Hypothalamus (tissue), 51 donors: ENCODE data around the gene NFATC3.

Experiments
- DNase-seq, 51 donors: peaks; one replicate each; lab custom pipeline; 2025; lab: John Stamatoyannopoulos, UW

Gene NFATC3

DNA sequence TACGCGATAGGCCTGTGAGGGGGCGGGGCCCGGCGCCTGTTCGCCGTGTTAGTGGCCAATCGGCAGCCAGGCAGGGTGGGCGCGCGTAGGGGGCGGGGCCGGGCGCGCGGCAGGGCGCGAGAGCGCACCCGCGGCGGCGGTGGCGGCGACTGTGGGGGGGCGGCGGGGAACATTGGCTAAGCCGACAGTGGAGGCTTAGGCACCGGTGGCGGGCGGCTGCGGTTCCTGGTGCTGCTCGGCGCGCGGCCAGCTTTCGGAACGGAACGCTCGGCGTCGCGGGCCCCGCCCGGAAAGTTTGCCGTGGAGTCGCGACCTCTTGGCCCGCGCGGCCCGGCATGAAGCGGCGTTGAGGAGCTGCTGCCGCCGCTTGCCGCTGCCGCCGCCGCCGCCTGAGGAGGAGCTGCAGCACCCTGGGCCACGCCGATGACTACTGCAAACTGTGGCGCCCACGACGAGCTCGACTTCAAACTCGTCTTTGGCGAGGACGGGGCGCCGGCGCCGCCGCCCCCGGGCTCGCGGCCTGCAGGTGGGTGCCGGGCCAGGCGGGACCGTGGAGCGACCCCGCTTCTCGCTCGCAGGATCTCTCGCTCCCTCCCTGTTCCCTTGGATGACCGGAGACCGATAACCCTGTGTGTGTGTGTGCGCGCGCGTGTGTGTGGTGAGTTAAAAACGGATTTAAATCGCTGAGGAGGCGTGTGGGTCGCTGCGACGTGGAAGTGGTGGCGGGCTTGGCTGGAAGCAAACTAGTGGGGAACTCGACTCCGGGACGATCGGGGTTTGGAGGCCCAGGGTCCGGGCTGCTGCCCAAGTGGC lies at the start of gene NFATC3:
NFATC3 (plus strand) TSS at position 112 of the 813 bp plus-strand sequence; CDS start at position 424, 312 bp downstream.
- DNase-seq = peak in 46 of 51 donors; percentile 36 to 98 (median 94)

GRCh38 chr16:68037841-68038597 lies 47.2 kb upstream of the NFATC3 start:
- no peak for DNase-seq

- peak in 48 of 51 donors; percentile 8 to 84 (median 58) for DNase-seq
Measured at GRCh38 chr16:68040506-68041288, 44.5 kb upstream of the NFATC3 start.

GRCh38 chr16:68041783-68042182 lies 43.4 kb upstream of the NFATC3 start:
- no peak for DNase-seq

DNA sequence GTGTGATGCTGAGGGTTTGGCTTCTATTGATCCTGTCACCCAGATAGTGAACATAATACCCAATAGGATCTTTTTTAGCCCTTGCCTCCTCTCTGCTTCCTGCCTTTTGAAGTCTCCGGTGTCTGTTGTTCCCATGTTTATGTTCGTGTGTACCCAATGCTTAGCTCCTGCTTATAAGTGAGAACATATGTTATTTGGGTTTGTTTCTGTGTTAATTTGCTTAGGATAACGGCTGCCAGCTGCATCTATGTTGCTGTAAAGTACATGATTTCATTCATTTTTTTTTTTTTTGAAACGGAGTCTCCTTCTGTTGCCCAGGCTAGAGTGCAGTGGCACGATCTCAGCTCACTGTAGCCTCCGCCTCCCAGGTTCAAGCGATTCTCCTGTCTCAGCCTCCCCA lies 39.1 kb upstream of the NFATC3 start:
- DNase-seq = no peak

- DNase-seq = no peak
Measured at GRCh38 chr16:68047987-68048386, 37.2 kb upstream of the NFATC3 start.

GRCh38 chr16:68049449-68049848 lies 35.7 kb upstream of the NFATC3 start:
- no peak for DNase-seq

DNA sequence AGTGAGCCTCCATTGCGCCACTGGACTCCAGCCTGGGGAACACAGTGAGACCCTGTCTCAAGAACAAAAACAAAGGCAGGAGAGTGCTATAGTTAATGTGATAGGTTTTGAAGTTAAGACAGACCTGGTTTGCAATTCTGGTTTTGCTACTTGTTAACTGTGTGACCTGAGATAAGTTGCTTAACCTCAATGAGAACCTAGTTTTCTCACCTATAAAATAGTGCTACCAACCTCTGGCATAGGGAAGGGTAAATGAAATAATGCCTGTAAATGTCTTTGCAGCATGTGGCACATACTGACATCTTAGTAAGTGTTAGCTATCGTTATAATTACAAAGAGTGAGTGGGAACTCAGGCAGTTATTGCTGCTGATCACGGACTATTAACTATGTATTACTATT lies 29.8 kb upstream of the NFATC3 start:
- DNase-seq = no peak

- no peak for DNase-seq
Measured at GRCh38 chr16:68059804-68060203, 25.4 kb upstream of the NFATC3 start.

DNA sequence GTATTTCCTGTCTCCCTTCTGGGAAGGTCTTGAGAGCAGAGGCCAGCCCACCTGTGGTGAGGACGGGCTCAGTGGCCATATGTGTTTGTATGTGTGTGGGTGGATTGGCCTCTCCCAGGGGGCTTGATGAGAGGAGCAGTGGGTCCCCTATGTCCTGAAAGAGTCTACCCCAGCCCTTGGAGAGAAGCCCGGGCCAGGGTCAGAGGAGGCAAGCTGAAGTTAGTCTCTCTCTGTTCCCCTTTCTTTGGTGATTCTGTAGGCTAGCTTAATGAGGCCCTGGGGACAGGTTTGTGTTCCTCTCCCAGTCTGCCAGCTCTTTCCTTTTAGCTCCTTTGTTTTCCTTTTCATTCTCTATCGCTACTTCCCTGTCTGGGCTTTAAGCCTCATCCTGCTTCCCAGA lies 23.8 kb upstream of the NFATC3 start:
- DNase-seq = no peak

- no peak for DNase-seq
Measured at GRCh38 chr16:68062910-68063393, 22.2 kb upstream of the NFATC3 start.

GRCh38 chr16:68064791-68065365 lies 20.3 kb upstream of the NFATC3 start:
- peak in 34 of 51 donors; percentile 2 to 64 (median 28) for DNase-seq

GRCh38 chr16:68065716-68066305 lies 19.4 kb upstream of the NFATC3 start:
- DNase-seq = no peak

- DNase-seq = no peak
Measured at GRCh38 chr16:68066763-68067162, 18.4 kb upstream of the NFATC3 start.

DNA sequence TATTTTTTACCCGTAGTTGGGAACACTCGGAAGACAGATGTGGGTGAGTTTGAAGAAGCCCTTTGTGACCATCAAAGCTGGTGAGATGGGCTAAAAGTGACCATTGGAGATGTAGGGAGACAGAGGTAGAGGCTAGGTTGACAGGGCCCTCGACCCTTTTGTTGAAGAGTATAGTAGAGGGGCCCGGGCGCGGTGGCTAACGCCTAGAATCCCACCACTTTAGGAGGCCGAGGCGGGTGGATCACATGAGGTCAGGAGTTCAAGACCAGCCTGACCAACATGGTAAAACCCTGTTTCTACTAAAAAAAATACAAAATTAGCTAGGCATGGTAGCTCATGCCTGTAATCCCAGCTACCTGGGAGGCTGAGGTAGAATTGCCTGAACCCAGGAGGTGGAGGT lies 16.2 kb upstream of the NFATC3 start:
- DNase-seq = no peak

GRCh38 chr16:68069511-68070248 lies 15.5 kb upstream of the NFATC3 start:
- no peak for DNase-seq

DNA sequence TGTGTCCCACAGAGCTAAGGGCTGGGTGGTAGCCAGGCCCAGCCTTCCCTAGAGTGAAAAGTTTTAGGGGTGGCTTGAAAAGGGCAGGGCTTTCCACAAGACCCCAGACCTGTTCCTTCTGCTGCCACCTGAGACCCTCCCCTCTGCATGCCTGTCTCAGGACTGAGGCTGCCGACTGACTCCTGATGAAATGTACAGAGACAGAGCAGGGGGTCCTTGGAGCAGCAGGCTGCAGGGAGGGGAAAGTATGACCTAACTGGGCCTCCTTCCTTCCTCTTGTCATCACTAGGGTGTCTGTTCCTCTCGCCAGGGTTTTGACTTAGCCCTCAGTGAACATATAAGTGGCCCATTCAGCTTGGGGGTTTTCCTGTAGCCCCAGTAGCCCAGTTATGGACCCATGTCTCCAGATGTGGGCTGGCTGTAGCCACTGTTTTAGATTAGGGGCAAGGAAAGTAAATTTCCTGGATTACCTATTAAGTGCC lies 14.9 kb upstream of the NFATC3 start:
- DNase-seq = no peak

DNA sequence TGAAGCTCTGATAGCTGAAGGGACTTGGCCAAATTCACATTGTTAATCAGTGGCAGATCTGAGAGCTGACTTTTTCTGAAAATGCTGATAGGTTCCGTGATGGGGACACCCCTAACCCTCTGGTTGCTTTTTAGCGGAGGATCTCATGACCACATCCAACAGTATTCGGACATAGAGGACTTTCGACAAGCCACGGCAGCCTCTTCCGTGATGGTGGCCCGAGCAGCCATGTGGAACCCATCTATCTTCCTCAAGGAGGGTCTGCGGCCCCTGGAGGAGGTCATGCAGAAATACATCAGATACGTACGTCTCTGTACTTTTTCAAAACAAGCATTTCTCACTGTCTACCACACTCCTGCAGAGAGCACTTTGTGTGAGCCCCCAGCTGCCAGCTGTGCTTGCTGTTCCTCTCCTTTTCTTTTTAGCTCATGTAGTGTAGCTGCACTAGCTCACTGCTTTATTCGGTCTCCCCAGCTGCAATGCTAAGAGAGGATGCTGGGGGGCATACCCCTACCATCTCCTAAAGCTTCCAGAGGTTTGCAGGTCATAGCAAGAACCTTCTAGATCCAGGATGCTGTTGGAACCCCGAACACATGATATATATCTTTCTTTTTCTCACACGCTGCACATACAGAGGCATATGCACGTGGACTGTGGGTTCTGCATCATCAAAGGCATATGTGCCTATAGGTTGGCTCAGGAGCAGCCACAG lies 14.2 kb upstream of the NFATC3 start:
- no peak for DNase-seq

GRCh38 chr16:68071518-68071901 lies 13.7 kb upstream of the NFATC3 start:
- DNase-seq = no peak
